Panc1 (cell line): ENCODE results near the gene TMEM150B.

Experiments
- CTCF ChIP-seq: fragments of 450-650 bp; IDR thresholded peaks from 2 replicates; pipeline ENCODE4 v1.5.1; 2017; ENCODE audit warnings: mild to moderate bottlenecking
- POLR2AphosphoS5 ChIP-seq: IDR thresholded peaks from 2 replicates; pipeline ENCODE4 v1.6.1; 2012; ENCODE audit warnings: mild to moderate bottlenecking, low read depth, low read length, moderate library complexity
- REST ChIP-seq, 2 experiments: IDR thresholded peaks; 2 replicates each; pipeline ENCODE4 v1.6.1; 2011 to 2012; ENCODE audit warnings: low read depth in 2 of 2, control low read depth in 1 of 2, low read length in 1 of 2, mild to moderate bottlenecking in 1 of 2, moderate library complexity in 1 of 2; ENCODE audit not compliant: insufficient read depth in 1 of 2

- TF ChIP-seq CTCF (no peak), REST (IDR thresholded peaks at IDR 0.05; ENCODE audit: insufficient read depth in 1 of 2, low read depth in 2 of 2, low read length in 1 of 2) (no peak), POLR2AphosphoS5 (no peak)
Measured at GRCh38 chr19:55266840-55267239, 58.3 kb downstream of the TMEM150B start.
